GM21423 (cell line): ENCODE data around the gene SLC1A2.

Experiments
- ATAC-seq: cut with Tn5 transposase; IDR thresholded peaks from one replicate; pipeline ENCODE4 v1.9.1; 2021; ENCODE audit warnings: mild to moderate bottlenecking, moderate library complexity; ENCODE audit not compliant: unreplicated experiment

Gene SLC1A2

GRCh38 chr11:35248558-35249323 lies 170.6 kb downstream of the SLC1A2 start:
- ATAC-seq, result no peak

GRCh38 chr11:35247863-35248262 lies 171.5 kb downstream of the SLC1A2 start:
- ATAC-seq, result no peak

GRCh38 chr11:35247428-35247827 lies 171.9 kb downstream of the SLC1A2 start:
- ATAC-seq, result no peak

- ATAC-seq, result no peak
Measured at GRCh38 chr11:35246745-35247144, 172.6 kb downstream of the SLC1A2 start.

GRCh38 chr11:35245786-35246185 lies 173.6 kb downstream of the SLC1A2 start:
- ATAC-seq, result no peak

GRCh38 chr11:35245056-35245455 lies 174.3 kb downstream of the SLC1A2 start:
- no peak for ATAC-seq

GRCh38 chr11:35243774-35244173 lies 175.6 kb downstream of the SLC1A2 start:
- ATAC-seq, result no peak

- ATAC-seq, result no peak
Measured at GRCh38 chr11:35242412-35243242, 176.7 kb downstream of the SLC1A2 start.

GRCh38 chr11:35241531-35241930 lies 177.8 kb downstream of the SLC1A2 start:
- no peak for ATAC-seq

- no peak for ATAC-seq
Measured at GRCh38 chr11:35241083-35241482, 178.3 kb downstream of the SLC1A2 start.

GRCh38 chr11:35239471-35240075 lies 179.8 kb downstream of the SLC1A2 start:
- no peak for ATAC-seq

- ATAC-seq, result no peak
Measured at GRCh38 chr11:35238882-35239281, 180.5 kb downstream of the SLC1A2 start.

GRCh38 chr11:35237860-35238715 lies 181.3 kb downstream of the SLC1A2 start:
- no peak for ATAC-seq

GRCh38 chr11:35237351-35237750 lies 182.0 kb downstream of the SLC1A2 start:
- ATAC-seq, result no peak

GRCh38 chr11:35236667-35237003 lies 182.7 kb downstream of the SLC1A2 start:
- no peak for ATAC-seq

- no peak for ATAC-seq
Measured at GRCh38 chr11:35235936-35236666, 183.3 kb downstream of the SLC1A2 start.

- no peak for ATAC-seq
Measured at GRCh38 chr11:35235498-35235897, 183.9 kb downstream of the SLC1A2 start.

- ATAC-seq, result no peak
Measured at GRCh38 chr11:35235157-35235468, 184.2 kb downstream of the SLC1A2 start.

GRCh38 chr11:35234460-35235156 lies 184.8 kb downstream of the SLC1A2 start:
- no peak for ATAC-seq

GRCh38 chr11:35233518-35233917 lies 185.8 kb downstream of the SLC1A2 start:
- ATAC-seq, result no peak
